Upper lobe of right lung (tissue), 1 donor: ENCODE data around the gene FLRT2. TPM values are rescaled to one million over a fixed set of nuclear protein-coding genes. Genes with fewer than 3 reads are reported as not detected.

Source experiments
- ATAC-seq: fragments of 200-7000 bp; cut with Tn5 transposase; one replicate; pipeline ENCODE4 v1.9.1; 2020; ENCODE audit warnings: mild to moderate bottlenecking, moderate library complexity
- DNase-seq: peaks from one replicate; pipeline ENCODE4 v3.0.0-alpha.2; 2020
- H3K27ac ChIP-seq: fragments of 200-600 bp; one replicate; pipeline ENCODE4 v1.8.0; 2022
- H3K27me3 ChIP-seq: fragments of 200-600 bp; one replicate; pipeline ENCODE4 v1.8.0; 2022; ENCODE audit warnings: mild to moderate bottlenecking
- H3K36me3 ChIP-seq: fragments of 200-600 bp; one replicate; pipeline ENCODE4 v1.8.0; 2022
- H3K4me1 ChIP-seq: fragments of 200-600 bp; one replicate; pipeline ENCODE4 v1.8.0; 2022
- H3K4me3 ChIP-seq: fragments of 200-600 bp; one replicate; pipeline ENCODE4 v1.8.0; 2022; ENCODE audit warnings: mild to moderate bottlenecking
- H3K9me3 ChIP-seq: fragments of 200-600 bp; one replicate; pipeline ENCODE4 v1.8.0; 2022
- CTCF ChIP-seq: fragments of 200-600 bp; IDR thresholded peaks from one replicate; pipeline ENCODE4 v1.8.0; 2022; ENCODE audit warnings: antibody characterized with exemption
- intact Hi-C: fragments of 100-400 bp; cut with DNase I; formaldehyde crosslinking; loops from one replicate; pipeline ENCODE4 v1.11.0; 2022
- total RNA-seq: library from RNA; stranded (reverse); fragmentation: NEBNext Ultra II Directional; extraction: Animal tissue kit (Norgen Biotek cat#: 25700); gene quantifications from one replicate; pipeline ENCODE4 v1.2.1, GENCODE V29; 2021
- donor health status: DM: no; HTN: yes; CAD: no; lungs with severe emphysema.

Gene FLRT2
- total RNA-seq, 1 donor from 2014 or later, result 13.3 TPM

GRCh38 chr14:85599939-85600338 is 70.0 kb downstream of the FLRT2 start:
- intact Hi-C loops, result no loop called here
- no peaks in the 10 kb centered on the region for H3K36me3 ChIP-seq
- TF ChIP-seq CTCF, result no peak
- no peaks in the 10 kb centered on the region for H3K9me3 ChIP-seq
- no peak for DNase-seq
- H3K27ac ChIP-seq, result no peak overlapping the region
- ATAC-seq, result peak; percentile 88
- H3K4me3 ChIP-seq, result no peak overlapping the region
- H3K4me1 ChIP-seq, result no peaks in the 10 kb centered on the region
- no peaks in the 10 kb centered on the region for H3K27me3 ChIP-seq

- ATAC-seq (no peak), DNase-seq (no peak)
- intact Hi-C loops, result no loop called here
- H3K27me3 ChIP-seq, result no peaks in the 10 kb centered on the region
- H3K4me3 ChIP-seq, result no peak overlapping the region
- H3K36me3 ChIP-seq, result no peaks in the 10 kb centered on the region
- no peaks in the 10 kb centered on the region for H3K9me3 ChIP-seq
- no peak overlapping the region for H3K27ac ChIP-seq
- H3K4me1 ChIP-seq, result no peaks in the 10 kb centered on the region
- TF ChIP-seq CTCF, result no peak
Measured at GRCh38 chr14:85601246-85601645, 71.3 kb downstream of the FLRT2 start.

- Histone ChIP-seq H3K4me3 (no peak overlapping the region), H3K4me1 (no peaks in the 10 kb centered on the region), H3K27ac (no peak overlapping the region), H3K27me3 (no peaks in the 10 kb centered on the region), H3K36me3 (no peaks in the 10 kb centered on the region), H3K9me3 (no peaks in the 10 kb centered on the region)
- ATAC-seq, result no peak
- TF ChIP-seq CTCF, result no peak
- intact Hi-C loops, result no loop called here
- DNase-seq, result no peak
Measured at GRCh38 chr14:85601690-85602089, 71.7 kb downstream of the FLRT2 start.

GRCh38 chr14:85602345-85602744 is 72.4 kb downstream of the FLRT2 start:
- H3K27me3 ChIP-seq, result no peaks in the 10 kb centered on the region
- no peaks in the 10 kb centered on the region for H3K36me3 ChIP-seq
- no peak overlapping the region for H3K27ac ChIP-seq
- ATAC-seq (no peak), DNase-seq (no peak)
- H3K9me3 ChIP-seq, result no peaks in the 10 kb centered on the region
- intact Hi-C loops, result no loop called here
- TF ChIP-seq CTCF, result no peak
- H3K4me3 ChIP-seq, result no peak overlapping the region
- no peaks in the 10 kb centered on the region for H3K4me1 ChIP-seq

GRCh38 chr14:85604021-85604420 is 74.1 kb downstream of the FLRT2 start:
- Histone ChIP-seq H3K9me3 (no peaks in the 10 kb centered on the region), H3K27ac (no peak overlapping the region), H3K36me3 (no peaks in the 10 kb centered on the region), H3K4me1 (no peaks in the 10 kb centered on the region), H3K27me3 (no peaks in the 10 kb centered on the region), H3K4me3 (no peak overlapping the region)
- ATAC-seq, result no peak
- no peak for DNase-seq
- intact Hi-C loops, result no loop called here
- no peak for TF ChIP-seq CTCF

- Histone ChIP-seq H3K4me1 (no peaks in the 10 kb centered on the region), H3K4me3 (no peak overlapping the region), H3K9me3 (no peaks in the 10 kb centered on the region), H3K27me3 (no peaks in the 10 kb centered on the region), H3K36me3 (no peaks in the 10 kb centered on the region), H3K27ac (no peak overlapping the region)
- DNase-seq (no peak), ATAC-seq (no peak)
- TF ChIP-seq CTCF, result no peak
- intact Hi-C loops, result no loop called here
Measured at GRCh38 chr14:85604714-85605113, 74.8 kb downstream of the FLRT2 start.
